Sigmoid colon (tissue), 7 donors: ENCODE data around the gene ADAM10. TPM values are rescaled to one million over a fixed set of nuclear protein-coding genes. Genes with fewer than 3 reads are reported as not detected.

ENCODE experiments used
- DNase-seq: peaks from one replicate; pipeline ENCODE4 v3.0.0-alpha.2; 2019
- H3K27ac ChIP-seq, 4 donors: fragments of 200-600 bp; sonication (generic); one replicate each; pipeline ENCODE4 v1.5.1; 2016 to 2019; ENCODE audit warnings: mild to moderate bottlenecking in 1 of 4
- H3K27me3 ChIP-seq, 3 donors: fragments of 200-600 bp; sonication (generic); one replicate each; pipeline ENCODE4 v1.5.1; 2019; ENCODE audit warnings: mild to moderate bottlenecking in 1 of 3
- H3K36me3 ChIP-seq, 4 donors: fragments of 200-600 bp; sonication (generic); one replicate each; pipeline ENCODE4 v1.5.1; 2016 to 2019
- H3K4me1 ChIP-seq, 4 donors: fragments of 200-600 bp; sonication (generic); one replicate each; pipeline ENCODE4 v1.5.1; 2017 to 2019
- H3K4me3 ChIP-seq, 4 donors: fragments of 200-600 bp; sonication (generic); one replicate each; pipeline ENCODE4 v1.5.1; 2017 to 2019; ENCODE audit warnings: mild to moderate bottlenecking in 2 of 4, moderate library complexity in 1 of 4
- H3K9me3 ChIP-seq, 4 donors: fragments of 200-600 bp in 3 of 4; sonication (generic) in 3 of 4; one replicate each; pipeline versions ENCODE4 v1.5.1 to v1.6.1; 2013 to 2019
- CTCF ChIP-seq, 4 experiments: fragments of 450-650 bp in 3 of 4; fragments of 200-600 bp in 1 of 4; IDR thresholded peaks; one replicate each; pipeline ENCODE4 v1.5.1; 2016 to 2019; ENCODE audit warnings: antibody characterized with exemption in 4 of 4, mild to moderate bottlenecking in 3 of 4, moderate library complexity in 2 of 4
- EP300 ChIP-seq, 4 donors: sonication (generic); formaldehyde crosslinking; IDR thresholded peaks; one replicate each; pipeline ENCODE4 v1.6.1; 2017; ENCODE audit warnings: antibody characterized with exemption in 4 of 4
- POLR2A ChIP-seq, 2 donors: fragments of 450-650 bp; IDR thresholded peaks; one replicate each; pipeline ENCODE4 v1.6.1; 2016; ENCODE audit warnings: antibody characterized with exemption in 2 of 2, mild to moderate bottlenecking in 2 of 2, moderate library complexity in 2 of 2
- POLR2AphosphoS5 ChIP-seq, 4 donors: sonication (generic); formaldehyde crosslinking; IDR thresholded peaks; one replicate each; pipeline ENCODE4 v1.6.1; 2017; ENCODE audit warnings: antibody characterized with exemption in 4 of 4
- WGBS, 2 donors: extraction: QIAGEN DNeasy Blood & Tissue Kit; methylation state at CpG; one replicate each; pipeline ENCODE4 v1.1.7; 2013; 5-methylcytosine and 5-hydroxymethylcytosine counted together
- intact Hi-C: fragments of 100-400 bp; cut with DNase I; formaldehyde crosslinking; loops from one replicate; pipeline ENCODE4 v1.15.1; 2023
- polyA plus RNA-seq, 3 donors: library from polyadenylated mRNA; stranded (reverse); fragments of 200-250 nt; gene quantifications; one replicate each; pipeline ENCODE4 v1.2.3, GENCODE V29; 2013
- total RNA-seq, 4 donors: library from RNA; depleted of rRNA; stranded (reverse); fragments of >200 nt; gene quantifications; one replicate each; pipeline ENCODE4 v1.1.0, GENCODE V29; 2016
- donor health status: healthy with polysubstance abuse.
- donor health status: Bipolar disorder and iron deficiency.
- donor health status: healthy.

Gene ADAM10
- total and polyA plus RNA-seq, 7 donors: 6.6 to 70.9 (median 44.9) TPM

DNA sequence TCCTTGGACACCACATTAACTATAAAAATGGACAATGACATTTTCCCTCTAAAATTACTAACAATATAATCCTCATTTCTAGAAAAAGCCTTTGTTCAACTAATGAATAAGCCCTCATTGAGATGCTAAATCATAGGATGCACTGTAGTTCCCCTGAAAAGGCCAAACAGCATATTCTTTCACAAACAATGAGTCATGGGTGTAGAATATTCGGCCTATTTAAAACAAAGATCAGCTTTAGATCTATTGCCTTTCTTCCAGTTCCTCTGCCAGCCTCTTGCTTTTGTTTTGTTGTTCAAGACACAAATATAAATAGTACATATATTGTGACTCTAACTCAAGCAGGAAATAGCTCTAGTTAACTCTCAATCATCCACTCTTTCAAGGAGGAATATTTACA is 82.5 kb downstream of the ADAM10 start:
- intact Hi-C loops: no loop called here
- H3K9me3 ChIP-seq: no peaks in the 10 kb centered on the region
- WGBS, 2 donors: 58 to 66% methylated on average over 1 of the region's 1 CpG
- peaks cover 0 to 29% (median 2%) of the 10 kb centered on the region in 4 donors for H3K36me3 ChIP-seq
- H3K27me3 ChIP-seq: no peaks in the 10 kb centered on the region
- peaks cover 0 to 6% (median 0%) of the 10 kb centered on the region in 4 donors for H3K4me1 ChIP-seq
- no peak for DNase-seq
- H3K4me3 ChIP-seq: no peak overlapping the region
- TF ChIP-seq CTCF (IDR thresholded peaks at IDR 0.05): no peak
- no peak for TF ChIP-seq EP300 (IDR thresholded peaks at IDR 0.05)
- no peak for TF ChIP-seq POLR2A (IDR thresholded peaks at IDR 0.05)
- TF ChIP-seq POLR2AphosphoS5 (IDR thresholded peaks at IDR 0.05): no peak
- H3K27ac ChIP-seq: no peak overlapping the region

- H3K9me3 ChIP-seq: no peaks in the 10 kb centered on the region
- no peaks in the 10 kb centered on the region for H3K27me3 ChIP-seq
- 97 to 98% methylated on average over 2 of the region's 2 CpGs for WGBS, 2 donors
- no peak for TF ChIP-seq POLR2A (IDR thresholded peaks at IDR 0.05)
- no peak for TF ChIP-seq POLR2AphosphoS5 (IDR thresholded peaks at IDR 0.05)
- no peak for TF ChIP-seq CTCF (IDR thresholded peaks at IDR 0.05)
- TF ChIP-seq EP300 (IDR thresholded peaks at IDR 0.05): no peak
- intact Hi-C loops: no loop called here
- peaks cover 0 to 32% (median 2%) of the 10 kb centered on the region in 4 donors for H3K36me3 ChIP-seq
- no peak for DNase-seq
- H3K4me3 ChIP-seq: no peak overlapping the region
- no peak overlapping the region for H3K27ac ChIP-seq
- H3K4me1 ChIP-seq: peaks cover 0 to 6% (median 0%) of the 10 kb centered on the region in 4 donors
Measured at GRCh38 chr15:58665672-58666071, 83.8 kb downstream of the ADAM10 start.

- no peaks in the 10 kb centered on the region for H3K27me3 ChIP-seq
- H3K4me3 ChIP-seq: no peak overlapping the region
- TF ChIP-seq EP300 (IDR thresholded peaks at IDR 0.05) (no peak), CTCF (IDR thresholded peaks at IDR 0.05) (no peak), POLR2A (IDR thresholded peaks at IDR 0.05) (no peak), POLR2AphosphoS5 (IDR thresholded peaks at IDR 0.05) (no peak)
- peaks cover 0 to 14% (median 0%) of the 10 kb centered on the region in 4 donors for H3K36me3 ChIP-seq
- no peak for DNase-seq
- no peaks in the 10 kb centered on the region for H3K4me1 ChIP-seq
- intact Hi-C loops: no loop called here
- H3K9me3 ChIP-seq: no peaks in the 10 kb centered on the region
- H3K27ac ChIP-seq: no peak overlapping the region
Measured at GRCh38 chr15:58650102-58650501, 99.4 kb downstream of the ADAM10 start.

GRCh38 chr15:58649175-58649574 is 100.3 kb downstream of the ADAM10 start:
- WGBS, 2 donors: 97 to 99% methylated on average over 2 of the region's 2 CpGs
- Histone ChIP-seq H3K36me3 (peaks cover 0 to 6% (median 0%) of the 10 kb centered on the region in 4 donors), H3K9me3 (no peaks in the 10 kb centered on the region), H3K4me1 (no peaks in the 10 kb centered on the region), H3K27ac (no peak overlapping the region), H3K4me3 (no peak overlapping the region), H3K27me3 (no peaks in the 10 kb centered on the region)
- no peak for DNase-seq
- no peak for TF ChIP-seq CTCF (IDR thresholded peaks at IDR 0.05)
- TF ChIP-seq POLR2A (IDR thresholded peaks at IDR 0.05): no peak
- TF ChIP-seq EP300 (IDR thresholded peaks at IDR 0.05): no peak
- TF ChIP-seq POLR2AphosphoS5 (IDR thresholded peaks at IDR 0.05): no peak
- intact Hi-C loops: no loop called here

GRCh38 chr15:58643996-58644395 is 105.5 kb downstream of the ADAM10 start:
- H3K4me3 ChIP-seq: no peak overlapping the region
- WGBS, 2 donors: 83% methylated on average over 5 of the region's 5 CpGs
- no peak for DNase-seq
- no peaks in the 10 kb centered on the region for H3K9me3 ChIP-seq
- no peak overlapping the region for H3K27ac ChIP-seq
- no peak for TF ChIP-seq POLR2A (IDR thresholded peaks at IDR 0.05)
- TF ChIP-seq CTCF (IDR thresholded peaks at IDR 0.05): no peak
- TF ChIP-seq EP300 (IDR thresholded peaks at IDR 0.05): no peak
- intact Hi-C loops: no loop called here
- no peaks in the 10 kb centered on the region for H3K27me3 ChIP-seq
- H3K4me1 ChIP-seq: no peaks in the 10 kb centered on the region
- peaks cover 0 to 33% (median 2%) of the 10 kb centered on the region in 4 donors for H3K36me3 ChIP-seq
